Thyroid gland (tissue), 4 donors: ENCODE data around the gene ERC1.

ENCODE experiments used
- CTCF ChIP-seq, 6 experiments: fragments of 200-600 bp in 3 of 6; fragments of 450-650 bp in 3 of 6; sonication (generic) in 3 of 6; IDR thresholded peaks; one replicate each; pipeline ENCODE4 v1.5.1; 2016 to 2019; ENCODE audit warnings: antibody characterized with exemption in 6 of 6, mild to moderate bottlenecking in 2 of 6, inconsistent platforms in 1 of 6, moderate library complexity in 1 of 6
- POLR2A ChIP-seq, 2 donors: fragments of 450-650 bp; IDR thresholded peaks; one replicate each; pipeline ENCODE4 v1.6.1; 2017; ENCODE audit warnings: antibody characterized with exemption in 2 of 2, mild to moderate bottlenecking in 2 of 2, moderate library complexity in 1 of 2

- TF ChIP-seq CTCF (IDR thresholded peaks at IDR 0.05) (no peak), POLR2A (IDR thresholded peaks at IDR 0.05) (no peak)
Observed at GRCh38 chr12:974271-974862, 16.7 kb upstream of the ERC1 start.
